HUDEP-2 (cell line): ENCODE measurements around the gene PIM1.
"Not testable (repeated sequence)": the region's sequence is repeated elsewhere in the genome, so short reads cannot be mapped to it uniquely, and the experiment has no call there.

Experiments used
- DNase-seq, 76 experiments: peaks; one replicate each; lab custom pipeline; 2025; ENCODE audit not compliant: unreplicated experiment in 76 of 76; lab: John Stamatoyannopoulos, UW

Gene PIM1

DNA sequence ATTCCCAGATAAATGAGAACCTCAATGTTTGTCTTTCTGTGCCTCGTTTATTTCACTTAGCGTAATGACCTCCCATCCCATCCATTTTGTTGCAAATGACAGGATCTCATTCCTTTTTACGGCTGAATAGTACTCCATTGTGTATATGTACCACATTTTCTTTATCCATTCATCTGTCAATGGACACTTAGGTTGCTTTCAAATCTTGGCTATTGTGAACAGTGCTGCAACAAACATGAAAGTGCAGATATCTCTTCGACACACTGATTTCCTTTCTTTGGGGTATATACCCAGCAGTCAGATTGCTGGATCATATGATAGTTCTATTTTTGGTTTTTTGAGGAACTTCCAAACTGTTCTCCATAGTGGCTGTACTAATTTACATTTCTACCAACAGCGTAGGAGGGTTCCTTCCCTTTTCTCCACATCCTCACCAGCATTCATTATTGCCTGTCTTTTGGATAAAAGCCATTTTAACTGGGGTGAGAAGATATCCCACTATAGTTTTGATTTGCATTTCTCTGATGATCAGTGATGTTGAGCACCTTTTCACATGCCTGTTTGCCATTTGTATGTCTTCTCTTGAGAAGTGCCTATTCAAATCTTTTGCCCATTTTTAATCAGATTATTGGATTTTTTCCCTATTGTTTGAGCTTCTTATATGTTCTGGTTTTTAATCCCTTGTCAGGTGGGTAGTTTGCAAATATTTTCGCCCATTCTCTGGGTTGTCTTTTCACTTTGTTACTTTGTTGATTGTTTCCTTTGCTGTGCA is 16.2 kb downstream of the PIM1 start:
- not testable (repeated sequence) for DNase-seq

DNA sequence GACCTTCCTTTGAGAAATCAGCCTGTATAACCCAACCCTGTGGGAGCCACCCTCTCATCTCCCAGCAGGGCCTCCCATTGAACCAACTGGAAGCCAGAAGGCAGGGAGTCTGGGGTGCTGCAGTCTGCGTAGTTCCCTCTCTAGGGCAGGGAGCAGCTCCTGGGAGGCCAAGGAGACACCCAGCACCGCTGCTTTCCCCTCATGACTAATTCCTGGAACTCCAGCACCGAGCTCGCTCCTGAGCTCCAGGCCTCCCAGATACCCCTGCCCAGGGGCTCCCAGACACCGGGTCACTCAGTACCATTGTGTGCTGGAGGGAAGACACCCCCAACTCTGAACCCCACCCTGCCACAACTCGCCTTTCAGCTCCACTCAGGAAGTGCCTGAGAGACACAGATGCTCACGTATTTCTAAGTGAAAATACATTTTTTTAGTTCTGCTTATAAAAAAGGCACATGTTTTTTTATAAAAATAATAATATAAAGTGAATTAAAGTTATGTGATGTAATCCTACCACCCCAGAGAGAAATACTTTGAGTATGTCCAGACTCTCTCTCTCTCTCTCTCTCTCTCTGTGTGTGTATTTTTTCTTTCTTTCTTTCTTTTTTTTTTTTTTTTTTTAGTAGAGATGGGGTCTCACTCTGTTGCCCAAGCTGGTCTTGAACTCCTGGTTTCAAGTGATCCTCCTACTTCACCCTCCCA is 17.5 kb downstream of the PIM1 start:
- peak in 23 of 76 experiments; percentile 20 to 71 (median 44) for DNase-seq

GRCh38 chr6:37188962-37189510 is 19.1 kb downstream of the PIM1 start:
- no peak for DNase-seq

DNA sequence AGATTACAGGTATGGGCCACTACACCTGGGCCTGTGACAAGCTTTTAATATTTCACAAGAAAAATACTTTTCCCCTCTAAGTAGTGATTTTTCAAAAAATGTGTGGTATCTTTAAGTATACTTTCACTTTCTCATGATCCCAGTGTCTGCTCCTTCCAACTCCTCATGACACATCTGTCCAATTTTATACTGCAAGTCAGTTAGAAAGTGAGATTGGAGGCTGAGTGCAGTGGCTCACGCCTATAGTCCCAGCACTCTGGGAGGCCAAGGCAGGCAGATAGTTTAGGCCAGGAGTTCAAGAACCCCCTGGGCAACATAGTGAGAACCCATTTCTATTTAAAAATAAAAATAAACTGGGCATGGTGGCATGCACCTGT is 20.2 kb downstream of the PIM1 start:
- peak in 1 of 76 experiments; percentile 26 for DNase-seq

DNA sequence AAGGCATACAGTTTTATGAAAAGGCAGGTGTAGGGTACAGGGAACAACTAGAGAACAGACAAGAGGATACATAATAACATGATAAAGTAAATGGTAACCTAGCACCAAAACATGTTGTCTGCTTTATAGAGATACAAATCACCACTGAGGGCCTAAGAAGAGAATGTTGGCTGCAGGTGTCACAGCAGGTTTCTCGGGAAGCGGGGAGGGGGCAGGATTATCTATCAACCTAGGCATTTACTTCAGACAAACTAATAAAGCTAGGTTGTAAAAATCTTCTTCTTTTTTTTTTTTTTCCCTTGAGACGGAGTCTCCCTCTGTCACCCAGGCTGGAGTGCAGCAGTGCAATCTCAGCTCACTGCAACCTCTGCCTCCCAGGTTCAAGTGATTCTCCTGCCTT is 22.7 kb downstream of the PIM1 start:
- no peak for DNase-seq

DNA sequence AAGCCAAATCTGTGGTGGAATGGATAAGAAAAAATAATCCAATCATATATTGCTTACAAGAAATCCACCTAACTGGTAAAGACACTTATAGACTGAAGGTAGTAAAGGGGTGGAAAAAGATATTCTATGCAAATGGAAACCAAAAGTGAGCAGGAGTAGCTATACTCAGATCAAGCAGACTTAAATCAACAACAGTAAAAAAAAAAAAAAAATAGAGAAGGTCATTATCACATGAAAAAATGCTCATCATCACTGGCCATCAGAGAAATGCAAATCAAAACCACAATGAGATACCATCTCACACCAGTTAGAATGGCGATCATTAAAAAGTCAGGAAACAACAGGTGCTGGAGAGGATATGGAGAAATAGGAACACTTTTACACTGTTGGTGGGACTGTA is 24.9 kb downstream of the PIM1 start:
- DNase-seq: not testable (repeated sequence)

- not testable (repeated sequence) for DNase-seq
Measured at GRCh38 chr6:37196451-37196850, 26.5 kb downstream of the PIM1 start.

DNA sequence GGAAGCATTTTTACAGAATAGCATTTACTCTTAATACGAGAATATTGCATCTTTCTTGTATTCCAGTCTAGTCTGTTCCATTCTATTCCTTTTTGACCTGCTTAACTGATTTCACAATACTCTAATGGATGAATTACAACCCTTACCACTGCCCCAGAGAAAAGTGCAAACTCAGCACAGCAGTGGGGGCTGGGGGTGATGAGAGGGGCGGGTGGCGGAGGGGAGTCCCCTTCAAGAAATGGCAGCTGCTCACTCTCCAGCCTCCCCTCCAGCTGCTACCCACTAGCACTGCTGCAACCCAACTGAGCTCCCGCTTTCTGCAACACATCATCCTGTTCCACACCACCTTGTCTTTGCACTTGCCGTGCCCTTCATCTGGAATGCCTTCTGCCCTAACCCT is 30.1 kb downstream of the PIM1 start:
- DNase-seq: no peak

DNA sequence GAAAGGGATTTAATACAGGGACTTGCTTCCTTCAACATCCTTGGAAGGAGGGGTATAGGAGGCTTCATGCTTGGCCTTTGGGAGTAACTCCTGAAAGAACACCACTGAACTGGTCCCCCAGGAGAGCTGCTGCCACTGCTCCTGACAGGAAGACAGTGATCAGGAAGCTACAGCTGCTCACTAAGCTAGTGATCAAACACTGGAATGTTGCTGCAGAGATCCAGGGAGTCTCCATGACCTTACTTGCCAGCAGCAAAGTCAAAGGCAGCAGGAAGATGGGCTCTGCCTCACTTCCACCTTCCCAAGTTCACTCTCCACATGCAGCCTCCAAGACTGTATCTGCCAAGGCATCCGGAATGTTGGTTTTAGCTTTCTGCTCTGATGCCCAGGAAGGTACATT is 31.8 kb downstream of the PIM1 start:
- DNase-seq: no peak

DNA sequence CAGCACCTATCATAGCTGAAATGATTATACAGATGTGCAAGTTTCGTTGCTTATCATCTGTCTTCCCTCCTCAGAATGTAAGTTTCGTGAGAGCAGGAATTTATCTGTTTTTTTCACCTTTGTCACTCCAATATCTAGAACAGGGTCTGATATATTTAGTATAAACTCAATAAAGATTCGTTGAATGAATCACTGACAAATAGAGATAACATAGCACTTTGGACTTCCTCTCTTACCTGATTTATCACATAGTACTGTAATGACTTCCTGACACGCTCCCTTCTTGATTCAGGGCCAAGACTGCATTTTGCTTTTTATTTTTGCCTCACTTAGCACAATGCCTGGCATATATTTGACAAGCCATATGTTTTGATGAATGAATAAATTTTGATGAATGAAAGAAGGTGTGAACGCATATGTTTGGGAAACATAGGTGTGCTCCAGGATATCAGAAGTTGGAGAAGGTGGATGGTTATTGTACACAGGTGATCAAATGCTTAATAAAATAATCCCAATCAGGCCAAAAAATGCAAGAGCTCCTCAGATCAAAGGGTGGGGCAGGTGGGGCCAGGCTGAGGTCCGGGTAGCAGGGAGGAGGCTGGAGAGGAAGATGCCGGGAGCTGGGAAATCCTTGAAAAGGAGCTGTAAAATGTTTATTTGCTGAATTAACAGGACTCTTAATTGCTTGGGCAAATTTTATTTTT is 33.0 kb downstream of the PIM1 start:
- DNase-seq: peak in 14 of 76 experiments; percentile 9 to 71 (median 42)

GRCh38 chr6:37204014-37204751 is 34.2 kb downstream of the PIM1 start:
- peak in 55 of 76 experiments; percentile 15 to 76 (median 45) for DNase-seq

GRCh38 chr6:37205175-37205996 is 35.4 kb downstream of the PIM1 start:
- peak in 59 of 76 experiments; percentile 23 to 80 (median 50) for DNase-seq

DNA sequence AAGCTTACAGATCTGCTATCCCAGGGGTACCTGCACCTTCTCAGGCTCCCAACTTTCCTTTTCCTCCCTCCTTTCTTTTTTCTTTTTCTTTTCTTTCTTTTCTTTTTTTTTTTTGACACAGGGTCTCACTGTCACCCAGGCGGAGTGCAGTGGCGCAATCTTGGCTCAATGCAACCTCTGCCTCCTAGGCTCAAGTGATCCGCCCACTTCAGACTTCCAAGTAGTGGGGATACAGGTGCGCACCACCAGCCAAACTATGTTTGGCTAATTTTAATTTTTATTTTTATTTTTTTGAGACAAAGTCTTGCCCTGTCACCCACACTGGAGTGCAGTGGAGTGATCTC is 36.0 kb downstream of the PIM1 start:
- DNase-seq: no peak

DNA sequence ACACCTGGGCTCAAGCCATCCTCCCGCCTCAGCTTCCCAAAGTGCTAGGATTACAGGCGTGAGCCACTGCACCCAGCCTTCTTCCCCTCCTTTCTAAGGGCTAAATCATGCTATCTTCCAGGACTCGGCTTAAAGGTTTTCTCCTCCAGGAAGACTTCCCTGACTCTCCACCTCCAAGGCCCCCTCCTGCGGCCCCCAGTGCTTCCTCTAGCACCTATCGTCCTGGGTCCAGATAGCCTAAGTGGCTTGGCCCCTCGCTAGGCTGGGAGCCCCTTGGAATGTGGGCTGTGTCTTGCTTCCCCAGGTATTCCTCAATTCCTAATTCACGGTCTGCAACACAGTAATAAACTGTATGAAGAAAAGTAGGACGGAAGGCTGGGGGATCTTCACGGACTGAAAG is 36.7 kb downstream of the PIM1 start:
- DNase-seq: no peak

- DNase-seq: peak in 75 of 76 experiments; percentile 58 to 98 (median 95)
Measured at GRCh38 chr6:37207903-37208456, 38.0 kb downstream of the PIM1 start.

DNA sequence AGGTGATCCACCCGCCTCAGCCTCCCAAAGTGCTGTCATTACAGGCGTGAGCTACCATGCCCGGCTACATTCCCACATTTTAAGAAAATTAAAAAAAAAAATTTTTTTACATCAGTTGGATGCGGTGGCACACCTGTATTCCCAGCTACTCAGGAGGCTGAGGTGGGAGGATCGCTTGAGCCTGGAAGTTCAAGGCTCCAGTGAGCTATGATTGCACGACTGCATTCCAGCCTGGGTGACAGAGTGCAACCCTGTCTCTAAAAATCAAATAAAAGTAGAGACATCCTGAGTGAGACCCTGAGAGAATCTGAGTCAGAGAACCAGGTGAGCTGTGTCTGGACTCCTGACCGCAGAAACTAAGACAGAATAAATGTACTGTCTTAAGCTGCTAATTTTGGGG is 38.8 kb downstream of the PIM1 start:
- no peak for DNase-seq

- peak in 1 of 76 experiments; percentile 38 for DNase-seq
Measured at GRCh38 chr6:37209461-37210205, 39.7 kb downstream of the PIM1 start.

- DNase-seq: peak in 70 of 76 experiments; percentile 26 to 94 (median 76)
Measured at GRCh38 chr6:37210313-37210968, 40.5 kb downstream of the PIM1 start.
